Hepatocyte (in vitro differentiated cells): ENCODE results near the gene ZNF598. TPM values are rescaled to one million over a fixed set of nuclear protein-coding genes. Genes with fewer than 3 reads are reported as not detected.

Experiments used
- DNase-seq: peaks from one replicate; pipeline ENCODE4 v3.0.0-alpha.2; 2016; ENCODE audit warnings: low spot score
- H2AFZ ChIP-seq: fragments of 200-600 bp; sonication (generic); 2 replicates; pipeline ENCODE4 v1.6.0; 2016; ENCODE audit warnings: antibody characterized with exemption, mild to moderate bottlenecking
- H3K27ac ChIP-seq: fragments of 200-600 bp; sonication (generic); 2 replicates; pipeline ENCODE4 v1.5.1; 2016; ENCODE audit warnings: mild to moderate bottlenecking
- H3K27me3 ChIP-seq: fragments of 200-600 bp; sonication (generic); 2 replicates; pipeline ENCODE4 v1.6.1; 2016
- H3K36me3 ChIP-seq: fragments of 200-600 bp; sonication (generic); replicated peaks from 2 replicates; pipeline ENCODE4 v1.5.1; 2016; ENCODE audit warnings: low read depth; ENCODE audit not compliant: insufficient read depth
- H3K4me1 ChIP-seq: fragments of 200-600 bp; sonication (generic); 2 replicates; pipeline ENCODE4 v1.5.1; 2016; ENCODE audit warnings: mild to moderate bottlenecking, moderate library complexity; ENCODE audit not compliant: insufficient read depth
- H3K4me2 ChIP-seq: fragments of 200-600 bp; sonication (generic); 2 replicates; pipeline ENCODE4 v1.6.0; 2016
- H3K4me3 ChIP-seq: fragments of 200-600 bp; sonication (generic); 2 replicates; pipeline ENCODE4 v1.5.1; 2016; ENCODE audit warnings: mild to moderate bottlenecking
- H3K79me2 ChIP-seq: fragments of 200-600 bp; sonication (generic); 2 replicates; pipeline ENCODE4 v1.6.0; 2017; ENCODE audit warnings: mild to moderate bottlenecking
- H3K9me2 ChIP-seq: fragments of 200-600 bp; sonication (generic); replicated peaks from 2 replicates; pipeline ENCODE4 v1.6.0; 2017; ENCODE audit warnings: mild to moderate bottlenecking; ENCODE audit not compliant: insufficient read depth
- H3K9me3 ChIP-seq: fragments of 200-600 bp; sonication (generic); 2 replicates; pipeline ENCODE4 v1.5.1; 2016; ENCODE audit warnings: low read depth, mild to moderate bottlenecking
- H4K20me1 ChIP-seq: fragments of 200-600 bp; sonication (generic); 2 replicates; pipeline ENCODE4 v1.6.0; 2016; ENCODE audit warnings: mild to moderate bottlenecking; ENCODE audit not compliant: insufficient read depth, poor library complexity, severe bottlenecking
- EZH2 ChIP-seq: fragments of 200-600 bp; sonication (generic); IDR thresholded peaks from 2 replicates; pipeline ENCODE4 v1.6.1; 2016; ENCODE audit warnings: antibody characterized with exemption, mild to moderate bottlenecking, borderline replicate concordance
- EZH2phosphoT487 ChIP-seq: fragments of 200-600 bp; sonication (generic); IDR thresholded peaks from one replicate; pipeline ENCODE4 v1.6.1; 2018; ENCODE audit warnings: antibody characterized with exemption, mild to moderate bottlenecking, low read depth, moderate library complexity; ENCODE audit not compliant: unreplicated experiment, severe bottlenecking
- WGBS: methylation state at CpG from one replicate; pipeline ENCODE4 v1.1.6; 2016; ENCODE audit warnings: low lambda C conversion rate; ENCODE audit errors: missing lambda C conversion rate; 5-methylcytosine and 5-hydroxymethylcytosine counted together
- polyA plus RNA-seq: library from polyadenylated mRNA; unstranded; fragments of >200 nt; fragmentation: Nextera tagmentation; extraction: Ambion mirVana; gene quantifications from 2 replicates; pipeline ENCODE4 v1.2.1, GENCODE V29; 2016
- total RNA-seq: library from RNA; depleted of rRNA; stranded (reverse); fragments of >200 nt; gene quantifications from 2 replicates; pipeline ENCODE4 v1.2.3, GENCODE V29; 2014
- TF ChIP-seq, protein P1 (sequence below): fragments of 200-600 bp; sonication (generic); IDR thresholded peaks from 2 replicates; pipeline ENCODE4 v1.5.1; 2016; ENCODE audit warnings: antibody characterized with exemption, mild to moderate bottlenecking; ENCODE audit not compliant: poor library complexity

ZNF598 gene
- total and polyA plus RNA-seq, 2 experiments from 2014 or later = 22.8 to 29.5 TPM

DNA sequence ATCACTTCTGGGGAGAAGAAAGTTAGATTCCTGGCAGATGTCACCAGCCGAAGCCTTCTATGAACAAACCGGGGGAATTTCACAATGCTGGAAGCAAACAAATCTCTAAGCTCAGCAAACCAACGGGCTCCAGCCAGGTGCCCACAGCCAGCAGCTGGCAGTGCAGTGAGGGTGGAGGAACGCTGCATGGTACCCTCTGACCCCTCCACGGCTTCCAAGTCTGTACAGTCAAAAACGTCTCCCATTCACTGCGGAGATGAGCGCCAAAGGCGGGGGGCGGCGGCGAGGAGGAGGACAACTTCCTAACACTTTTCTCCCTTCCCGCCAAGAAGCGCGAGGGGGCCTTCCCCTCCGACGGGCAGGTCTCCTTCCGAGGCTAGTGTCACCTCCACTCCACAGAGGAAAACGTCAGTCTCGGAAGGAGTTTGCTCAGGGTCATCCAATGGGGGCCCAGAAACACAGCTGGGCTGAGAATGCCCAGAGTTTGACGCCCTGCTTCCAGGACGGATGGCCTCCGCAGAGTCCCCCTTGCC is 924 bp downstream of the ZNF598 start:
- no peaks in the 10 kb centered on the region for H3K9me2 ChIP-seq
- DNase-seq = no peak
- H3K27me3 ChIP-seq = no peaks in the 10 kb centered on the region
- no peaks in the 10 kb centered on the region for H3K36me3 ChIP-seq
- H4K20me1 ChIP-seq = peaks cover 51% of the 10 kb centered on the region
- 8% methylated on average over 21 of the region's 23 CpGs for WGBS
- peaks cover 30% of the 10 kb centered on the region for H3K4me1 ChIP-seq
- TF ChIP-seq EZH2phosphoT487 (no peak), EZH2 (no peak)
- TF ChIP-seq, protein P1, sequence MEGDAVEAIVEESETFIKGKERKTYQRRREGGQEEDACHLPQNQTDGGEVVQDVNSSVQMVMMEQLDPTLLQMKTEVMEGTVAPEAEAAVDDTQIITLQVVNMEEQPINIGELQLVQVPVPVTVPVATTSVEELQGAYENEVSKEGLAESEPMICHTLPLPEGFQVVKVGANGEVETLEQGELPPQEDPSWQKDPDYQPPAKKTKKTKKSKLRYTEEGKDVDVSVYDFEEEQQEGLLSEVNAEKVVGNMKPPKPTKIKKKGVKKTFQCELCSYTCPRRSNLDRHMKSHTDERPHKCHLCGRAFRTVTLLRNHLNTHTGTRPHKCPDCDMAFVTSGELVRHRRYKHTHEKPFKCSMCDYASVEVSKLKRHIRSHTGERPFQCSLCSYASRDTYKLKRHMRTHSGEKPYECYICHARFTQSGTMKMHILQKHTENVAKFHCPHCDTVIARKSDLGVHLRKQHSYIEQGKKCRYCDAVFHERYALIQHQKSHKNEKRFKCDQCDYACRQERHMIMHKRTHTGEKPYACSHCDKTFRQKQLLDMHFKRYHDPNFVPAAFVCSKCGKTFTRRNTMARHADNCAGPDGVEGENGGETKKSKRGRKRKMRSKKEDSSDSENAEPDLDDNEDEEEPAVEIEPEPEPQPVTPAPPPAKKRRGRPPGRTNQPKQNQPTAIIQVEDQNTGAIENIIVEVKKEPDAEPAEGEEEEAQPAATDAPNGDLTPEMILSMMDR = no peak
- peak overlapping the region; percentile 93 for H3K4me3 ChIP-seq
- H3K27ac ChIP-seq = peak overlapping the region; percentile 99
- H3K9me3 ChIP-seq = no peaks in the 10 kb centered on the region
- H3K79me2 ChIP-seq = peaks cover 60% of the 10 kb centered on the region
- H3K4me2 ChIP-seq = peak overlapping the region; percentile 86
- H2AFZ ChIP-seq = no peak overlapping the region

DNA sequence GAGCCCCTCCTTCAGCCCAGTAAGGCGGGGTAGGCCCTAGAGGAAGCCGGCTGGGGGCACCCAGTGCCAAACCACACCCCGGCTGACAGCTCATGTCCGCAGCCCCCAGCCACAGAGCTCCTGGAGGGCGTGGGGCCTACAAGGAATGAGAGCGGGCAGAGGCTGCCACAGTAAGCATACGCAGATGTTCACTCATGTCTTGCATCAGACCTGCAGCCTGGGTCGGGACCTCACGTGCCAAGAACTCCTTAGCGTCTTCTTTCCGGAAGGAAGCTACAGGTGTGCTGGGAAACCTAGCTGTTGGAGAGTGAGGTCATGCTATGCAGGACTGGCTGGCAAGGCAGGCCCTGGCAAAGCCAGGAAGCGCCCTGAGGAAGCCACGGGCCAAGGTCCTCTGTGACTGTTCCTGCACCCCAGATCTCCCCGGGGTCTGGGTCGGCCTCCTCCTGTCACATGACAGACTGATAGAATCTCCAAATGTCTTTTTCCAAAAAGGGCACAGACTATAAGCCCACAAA is 1.6 kb downstream of the ZNF598 start:
- Histone ChIP-seq H3K4me3 (peak overlapping the region; percentile 93), H3K4me2 (peak overlapping the region; percentile 86), H3K27ac (peak overlapping the region; percentile 99), H3K9me3 (no peaks in the 10 kb centered on the region), H3K4me1 (peaks cover 30% of the 10 kb centered on the region), H4K20me1 (peaks cover 57% of the 10 kb centered on the region), H3K9me2 (no peaks in the 10 kb centered on the region), H3K27me3 (no peaks in the 10 kb centered on the region), H3K79me2 (peaks cover 66% of the 10 kb centered on the region), H3K36me3 (no peaks in the 10 kb centered on the region), H2AFZ (no peak overlapping the region)
- 83% methylated on average over 15 of the region's 15 CpGs for WGBS
- TF ChIP-seq EZH2phosphoT487 (no peak), EZH2 (no peak)
- TF ChIP-seq, protein P1 = no peak
- DNase-seq = no peak

DNA sequence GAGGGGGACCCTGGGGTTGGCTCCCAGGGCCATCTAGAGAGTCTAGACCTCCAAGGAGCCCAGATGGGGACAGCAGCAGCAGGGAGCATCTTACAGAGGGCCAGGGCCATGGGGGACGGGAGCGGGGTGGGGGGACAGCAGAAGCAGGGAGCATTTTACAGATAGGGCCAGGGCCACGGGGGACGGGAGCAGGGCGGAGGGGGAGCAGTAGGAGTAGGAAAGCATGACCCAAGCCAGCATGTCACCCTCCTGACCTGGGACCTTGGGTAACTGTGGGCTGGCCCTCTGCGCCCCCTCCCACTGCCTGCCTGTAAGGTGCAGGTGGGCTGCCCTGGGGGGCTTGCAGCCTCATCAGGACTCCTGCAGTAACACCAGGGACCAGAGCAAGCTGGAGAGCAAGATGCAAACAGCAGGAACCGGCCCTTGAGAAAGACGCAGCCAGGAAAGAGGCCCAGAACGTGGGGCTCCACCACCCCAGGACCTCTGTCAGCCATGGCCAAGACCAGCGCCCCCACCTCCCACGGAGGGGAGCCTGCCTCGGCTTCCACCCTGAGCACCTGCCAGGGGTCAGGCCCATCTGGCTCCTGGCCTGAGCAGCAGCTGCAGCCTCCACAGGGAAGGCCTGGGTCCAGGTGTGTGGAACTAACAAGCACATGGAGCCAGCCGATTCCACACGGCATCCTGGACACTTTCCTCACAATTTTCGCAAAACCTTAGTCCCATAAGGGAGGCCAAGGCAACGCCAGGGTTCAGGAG is 2.4 kb downstream of the ZNF598 start:
- Histone ChIP-seq H3K79me2 (peaks cover 66% of the 10 kb centered on the region), H3K4me2 (peak overlapping the region; percentile 86), H3K9me3 (no peaks in the 10 kb centered on the region), H3K4me3 (no peak overlapping the region), H3K36me3 (no peaks in the 10 kb centered on the region), H3K27me3 (no peaks in the 10 kb centered on the region), H2AFZ (no peak overlapping the region), H3K4me1 (peaks cover 30% of the 10 kb centered on the region), H3K27ac (peak overlapping the region; percentile 99), H4K20me1 (peaks cover 61% of the 10 kb centered on the region), H3K9me2 (no peaks in the 10 kb centered on the region)
- no peak for DNase-seq
- WGBS = 90% methylated on average over 12 of the region's 16 CpGs
- TF ChIP-seq EZH2 (no peak), EZH2phosphoT487 (no peak)
- TF ChIP-seq, protein P1 = no peak
